ENCODE data around the gene RUBCN.

DNA sequence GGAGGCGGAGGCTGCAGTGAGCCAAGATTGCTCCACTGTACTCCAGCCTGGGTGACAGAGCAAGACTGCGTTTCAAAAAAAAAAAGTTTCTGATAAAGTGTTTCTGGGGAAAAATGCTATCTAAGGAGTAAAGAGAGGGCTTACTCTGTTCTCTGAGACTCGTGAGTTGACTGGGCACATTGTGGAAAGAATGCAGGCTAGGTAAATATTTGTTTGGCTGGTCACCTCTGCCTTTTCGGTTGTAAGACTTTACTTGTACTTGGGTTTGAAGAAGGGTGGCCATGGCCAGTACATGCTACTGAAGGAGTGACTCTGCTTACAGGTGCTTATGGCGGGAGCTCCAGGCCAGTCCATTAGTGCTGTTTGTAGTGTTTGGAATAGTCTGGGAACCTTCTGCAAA, 68.7 kb downstream of the RUBCN start:
- TF ChIP-seq EZH2 (IDR thresholded peaks at IDR 0.05; ENCODE audit: insufficient read depth, poor library complexity, severe bottlenecking) (no peak), EZH2phosphoT487 (IDR thresholded peaks at IDR 0.05; ENCODE audit: insufficient read depth, low read depth) (no peak)
